Endothelial cell of umbilical vein (primary cell): ENCODE results near the gene PDE10A. TPM values are rescaled to one million over a fixed set of nuclear protein-coding genes. Genes with fewer than 3 reads are reported as not detected.

Experiments
- BruUV-seq: library from RNA; stranded (reverse); fragments of 400-500 nt; replicated peaks from 2 replicates; lab custom pipeline; 2021; lab: Mats Ljungman, UMichigan
- CTCF ChIA-PET: fragments of 300-600, 350-600 bp; sonication (Branson Sonifier 250); formaldehyde crosslinking; loops from one replicate; lab custom pipeline; 2021; ENCODE audit warnings: antibody characterized with exemption, inconsistent platforms; lab: Charles Lee
- POLR2A ChIA-PET: fragments of 300-600, 350-600 bp; sonication (Branson Sonifier 250); formaldehyde crosslinking; loops from one replicate; lab custom pipeline; 2021; ENCODE audit warnings: antibody characterized with exemption, inconsistent platforms; lab: Charles Lee
- DNase-seq: peaks from one replicate; pipeline ENCODE4 v3.0.0-alpha.2; 2011; ENCODE audit warnings: low read depth, low spot score
- FAIRE-seq: peaks from 2 replicates; lab custom pipeline; 2011; peaks lifted over from hg19 to GRCh38; lab: Jason Lieb, UNC
- H2AFZ ChIP-seq: 2 replicates; pipeline ENCODE4 v1.6.0; 2012; ENCODE audit warnings: low read depth, low read length, control low read depth, inconsistent platforms
- H3K27ac ChIP-seq: 2 replicates; pipeline ENCODE4 v1.5.1; 2011; ENCODE audit warnings: low read depth, mild to moderate bottlenecking, control low read depth, low read length, moderate library complexity; ENCODE audit not compliant: insufficient read depth
- H3K27me3 ChIP-seq, 2 experiments: 2 replicates each; pipeline versions ENCODE4 v1.6.0 to v1.6.1; 2011; ENCODE audit warnings: low read length in 2 of 2, mixed read lengths in 1 of 2; ENCODE audit not compliant: control insufficient read depth in 2 of 2, insufficient read depth in 2 of 2
- H3K36me3 ChIP-seq, 2 experiments: 2 replicates in 1 of 2; 3 replicates in 1 of 2; pipeline ENCODE4 v1.5.1; 2011; ENCODE audit warnings: low read length in 2 of 2, mild to moderate bottlenecking in 1 of 2, moderate library complexity in 1 of 2; ENCODE audit not compliant: control insufficient read depth in 2 of 2, insufficient read depth in 2 of 2; ENCODE audit errors: extremely low read depth in 1 of 2
- H3K4me1 ChIP-seq: 3 replicates; pipeline ENCODE4 v1.5.1; 2011; ENCODE audit warnings: mild to moderate bottlenecking, low read length; ENCODE audit not compliant: control insufficient read depth, insufficient read depth; ENCODE audit errors: extremely low read depth
- H3K4me2 ChIP-seq: 2 replicates; pipeline ENCODE4 v1.6.1; 2011; ENCODE audit warnings: low read length, control low read depth, mixed read lengths; ENCODE audit not compliant: insufficient read depth
- H3K4me3 ChIP-seq, 3 experiments: fragments of 200-600 bp in 1 of 3; sonication (generic), shearing (Covaris generic) in 1 of 3; replicated peaks in 1 of 3; 2 replicates each; pipeline ENCODE4 v1.5.1; 2011 to 2016; ENCODE audit warnings: control low read depth in 3 of 3, low read length in 3 of 3, mild to moderate bottlenecking in 2 of 3, inconsistent platforms in 1 of 3, low read depth in 1 of 3, moderate library complexity in 1 of 3; ENCODE audit not compliant: insufficient read depth in 1 of 3
- H3K79me2 ChIP-seq: 2 replicates; pipeline ENCODE4 v1.6.0; 2012; ENCODE audit warnings: low read length, inconsistent platforms; ENCODE audit not compliant: control insufficient read depth, insufficient read depth
- H3K9ac ChIP-seq: replicated peaks from 2 replicates; pipeline ENCODE3; 2011; ENCODE audit warnings: low read length, control low read depth; ENCODE audit not compliant: insufficient read depth; ENCODE audit errors: extremely low read depth
- H3K9me1 ChIP-seq: replicated peaks from 3 replicates; pipeline ENCODE4 v1.6.0; 2011; ENCODE audit warnings: mild to moderate bottlenecking, low read length; ENCODE audit not compliant: control insufficient read depth, insufficient read depth; ENCODE audit errors: extremely low read depth
- H3K9me3 ChIP-seq: replicated peaks from 2 replicates; pipeline ENCODE4 v1.5.1; 2012; ENCODE audit warnings: low read length, inconsistent platforms; ENCODE audit not compliant: control insufficient read depth, insufficient read depth
- H4K20me1 ChIP-seq: replicated peaks from 2 replicates; pipeline ENCODE3; 2011; ENCODE audit warnings: mild to moderate bottlenecking, low read length; ENCODE audit not compliant: control insufficient read depth, insufficient read depth; ENCODE audit errors: extremely low read depth
- EZH2 ChIP-seq: IDR thresholded peaks from 2 replicates; pipeline ENCODE4 v1.6.1; 2012; ENCODE audit warnings: borderline replicate concordance, low read depth, mild to moderate bottlenecking, moderate library complexity, low read length, inconsistent platforms; ENCODE audit not compliant: severe bottlenecking
- FOS ChIP-seq: IDR thresholded peaks from 2 replicates; pipeline ENCODE4 v1.6.1; 2011; ENCODE audit warnings: mild to moderate bottlenecking, low read length, moderate library complexity, borderline replicate concordance; ENCODE audit not compliant: insufficient read depth
- GATA2 ChIP-seq: IDR thresholded peaks from 2 replicates; pipeline ENCODE4 v1.7.0; 2011; ENCODE audit warnings: low read depth, mild to moderate bottlenecking, moderate library complexity, mixed read lengths, low read length; ENCODE audit not compliant: insufficient read length, insufficient read depth
- JUN ChIP-seq: IDR thresholded peaks from 2 replicates; pipeline ENCODE4 v1.6.1; 2011; ENCODE audit warnings: borderline replicate concordance, low read depth; ENCODE audit not compliant: insufficient read length, insufficient read depth
- MYC ChIP-seq: IDR thresholded peaks from one replicate; pipeline ENCODE4 v1.6.1; 2011; ENCODE audit warnings: mild to moderate bottlenecking, low read depth, low read length
- POLR2A ChIP-seq: IDR thresholded peaks from 2 replicates; pipeline ENCODE4 v1.6.1; 2012; ENCODE audit warnings: low read depth, mild to moderate bottlenecking, control low read depth, low read length
- POLR2AphosphoS5 ChIP-seq: IDR thresholded peaks from 2 replicates; pipeline ENCODE4 v1.6.1; 2012; ENCODE audit warnings: low read depth, mild to moderate bottlenecking, control low read depth, low read length, moderate library complexity; ENCODE audit not compliant: insufficient read depth
- dilution Hi-C: fragments of 300-500 bp; cut with MboI; formaldehyde crosslinking; loops from one replicate; pipeline ENCODE4 v1.15.0; 2019; ENCODE audit warnings: low sequenced_read_pairs; ENCODE audit not compliant: extremely low pct_ligation_motif_present
- intact Hi-C: fragments of 100-400 bp; cut with micrococcal nuclease; formaldehyde crosslinking; loops from one replicate; pipeline ENCODE4 v1.10.0; 2022
- polyA plus RNA-seq, 4 experiments: library from polyadenylated mRNA; depleted of rRNA in 3 of 4; stranded (reverse) in 3 of 4; unstranded in 1 of 4; fragments of >200 nt; gene quantifications; 2 replicates each; pipeline versions ENCODE4 v1.2.1 to v1.2.3, GENCODE V29; 2011 to 2012; ENCODE audit warnings: missing spikeins in 1 of 4
- total RNA-seq: library from RNA; stranded (reverse); gene quantifications from 2 replicates; pipeline ENCODE4 v1.2.3, GENCODE V29; 2021
- TF ChIP-seq, protein P1 (sequence below): IDR thresholded peaks from 2 replicates; pipeline ENCODE4 v1.6.1; 2011; ENCODE audit not compliant: insufficient read depth, insufficient read length
- TF ChIP-seq, protein P2 (sequence below), 2 donors: IDR thresholded peaks; 1 replicate in 1 of 2; 2 replicates in 1 of 2; pipeline ENCODE4 v1.5.1; 2011; ENCODE audit warnings: low read length in 2 of 2, mild to moderate bottlenecking in 2 of 2, moderate library complexity in 2 of 2, control low read depth in 1 of 2, inconsistent platforms in 1 of 2, low read depth in 1 of 2; ENCODE audit not compliant: insufficient read depth in 1 of 2; ENCODE audit errors: extremely low read depth in 1 of 2

Gene PDE10A
- total and polyA plus RNA-seq, 2 donors (not counting 3 experiments of a cell fraction or from before 2014, with no cell fraction given): 0.86 to 2.9 TPM

DNA sequence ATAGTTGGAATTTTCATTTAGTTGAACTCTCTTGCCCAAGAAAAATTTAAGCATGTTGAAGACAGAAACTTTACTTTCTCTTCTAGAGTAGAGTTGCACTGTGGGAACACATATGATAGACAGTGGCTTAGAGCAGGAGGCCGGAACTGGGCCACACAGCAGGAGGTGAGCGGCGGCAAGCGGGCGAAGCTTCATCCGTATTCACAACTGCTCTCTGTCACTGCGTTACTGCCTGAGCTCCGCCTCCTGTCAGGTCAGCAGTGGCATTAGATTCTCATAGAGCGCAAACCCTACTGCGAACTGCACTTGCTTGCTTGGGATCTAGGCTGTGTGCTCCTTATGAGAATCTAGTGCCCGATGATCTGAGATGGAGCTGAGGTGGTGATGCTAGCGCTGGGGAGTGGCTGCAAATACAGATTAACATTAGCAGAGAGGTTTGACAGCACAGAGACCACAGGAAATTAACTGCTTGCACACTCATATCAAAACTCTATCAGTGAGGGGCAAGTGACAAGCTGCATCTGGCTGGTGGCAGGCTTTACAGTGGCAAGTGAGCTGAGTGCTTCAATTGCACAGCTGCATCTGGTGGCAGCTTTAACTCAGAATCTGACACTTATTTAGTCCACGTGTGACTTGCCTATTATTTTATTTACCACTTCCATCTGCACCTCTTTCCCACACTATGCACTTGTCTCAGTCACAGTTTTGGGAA is 178.7 kb downstream of the PDE10A start:
- no peaks in the 10 kb centered on the region for H3K79me2 ChIP-seq
- CTCF ChIA-PET: interaction anchor here (0.9 kb wide), 1 partner anchor 44 kb away, joined by 4 read pairs; no protein-coding TSS in a partner anchor
- DNase-seq (no peak), FAIRE-seq (no peak)
- H3K27me3 ChIP-seq: no peaks in the 10 kb centered on the region
- dilution Hi-C loops (no loop called here), intact Hi-C loops (no loop called here)
- H4K20me1 ChIP-seq: no peaks in the 10 kb centered on the region
- POLR2A ChIA-PET: no interaction called here
- no peaks in the 10 kb centered on the region for H3K36me3 ChIP-seq
- no TSS peak for BruUV-seq
- H3K9ac ChIP-seq: no peak overlapping the region
- no peak overlapping the region for H2AFZ ChIP-seq
- H3K9me1 ChIP-seq: no peaks in the 10 kb centered on the region
- TF ChIP-seq FOS (no peak), GATA2 (no peak), POLR2AphosphoS5 (no peak), EZH2 (no peak), JUN (no peak), POLR2A (no peak), MYC (no peak)
- TF ChIP-seq, protein P1, sequence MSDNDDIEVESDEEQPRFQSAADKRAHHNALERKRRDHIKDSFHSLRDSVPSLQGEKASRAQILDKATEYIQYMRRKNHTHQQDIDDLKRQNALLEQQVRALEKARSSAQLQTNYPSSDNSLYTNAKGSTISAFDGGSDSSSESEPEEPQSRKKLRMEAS: no peak
- TF ChIP-seq, protein P2, sequence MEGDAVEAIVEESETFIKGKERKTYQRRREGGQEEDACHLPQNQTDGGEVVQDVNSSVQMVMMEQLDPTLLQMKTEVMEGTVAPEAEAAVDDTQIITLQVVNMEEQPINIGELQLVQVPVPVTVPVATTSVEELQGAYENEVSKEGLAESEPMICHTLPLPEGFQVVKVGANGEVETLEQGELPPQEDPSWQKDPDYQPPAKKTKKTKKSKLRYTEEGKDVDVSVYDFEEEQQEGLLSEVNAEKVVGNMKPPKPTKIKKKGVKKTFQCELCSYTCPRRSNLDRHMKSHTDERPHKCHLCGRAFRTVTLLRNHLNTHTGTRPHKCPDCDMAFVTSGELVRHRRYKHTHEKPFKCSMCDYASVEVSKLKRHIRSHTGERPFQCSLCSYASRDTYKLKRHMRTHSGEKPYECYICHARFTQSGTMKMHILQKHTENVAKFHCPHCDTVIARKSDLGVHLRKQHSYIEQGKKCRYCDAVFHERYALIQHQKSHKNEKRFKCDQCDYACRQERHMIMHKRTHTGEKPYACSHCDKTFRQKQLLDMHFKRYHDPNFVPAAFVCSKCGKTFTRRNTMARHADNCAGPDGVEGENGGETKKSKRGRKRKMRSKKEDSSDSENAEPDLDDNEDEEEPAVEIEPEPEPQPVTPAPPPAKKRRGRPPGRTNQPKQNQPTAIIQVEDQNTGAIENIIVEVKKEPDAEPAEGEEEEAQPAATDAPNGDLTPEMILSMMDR (IDR thresholded peaks at IDR 0.05; ENCODE audit: extremely low read depth in 1 of 2, insufficient read depth in 1 of 2, low read depth in 1 of 2, low read length in 2 of 2): no peak
- H3K4me2 ChIP-seq: no peak overlapping the region
- no peak overlapping the region for H3K4me3 ChIP-seq
- H3K9me3 ChIP-seq: no peaks in the 10 kb centered on the region
- no peaks in the 10 kb centered on the region for H3K4me1 ChIP-seq
- H3K27ac ChIP-seq: no peak overlapping the region
